GM13976 (cell line): Measurements from ENCODE around the gene GJA3.

ENCODE experiments used
- DNase-seq: peaks from one replicate; pipeline ENCODE4 v3.0.0; 2012; ENCODE audit warnings: low spot score
- in situ Hi-C: fragments of 300-500 bp; cut with MboI; formaldehyde crosslinking; loops from one replicate; pipeline ENCODE4 v1.12.0; 2022; ENCODE audit warnings: low sequenced_read_pairs, mixed read lengths, inconsistent platforms; ENCODE audit not compliant: unreplicated experiment
- TF ChIP-seq, protein P1 (sequence below): IDR thresholded peaks from 2 replicates; pipeline ENCODE4 v1.5.1; 2012; ENCODE audit warnings: borderline replicate concordance, mild to moderate bottlenecking; ENCODE audit not compliant: insufficient read depth; ENCODE audit errors: extremely low read depth, missing control alignments, control extremely low read depth

GJA3 gene

DNA sequence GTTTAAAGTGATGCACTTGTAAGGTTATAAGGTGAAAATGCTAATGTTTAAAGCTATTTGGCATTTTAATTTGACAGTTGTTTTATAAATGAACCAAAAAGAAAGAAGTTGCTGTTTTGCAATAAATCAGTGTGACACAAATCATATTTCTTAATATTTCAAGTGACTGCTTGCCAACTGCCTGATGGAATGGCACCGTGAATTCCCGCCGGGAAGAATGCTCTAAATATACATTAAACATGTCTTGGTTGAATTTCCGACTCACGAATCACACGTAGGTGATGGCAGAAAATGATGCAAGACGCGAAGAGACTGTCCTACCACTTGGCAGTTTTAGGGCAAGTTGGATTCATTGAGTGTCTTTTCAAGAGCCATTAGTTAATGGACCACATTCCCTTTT lies 34.9 kb upstream of the GJA3 start:
- no peak for DNase-seq
- TF ChIP-seq, protein P1, sequence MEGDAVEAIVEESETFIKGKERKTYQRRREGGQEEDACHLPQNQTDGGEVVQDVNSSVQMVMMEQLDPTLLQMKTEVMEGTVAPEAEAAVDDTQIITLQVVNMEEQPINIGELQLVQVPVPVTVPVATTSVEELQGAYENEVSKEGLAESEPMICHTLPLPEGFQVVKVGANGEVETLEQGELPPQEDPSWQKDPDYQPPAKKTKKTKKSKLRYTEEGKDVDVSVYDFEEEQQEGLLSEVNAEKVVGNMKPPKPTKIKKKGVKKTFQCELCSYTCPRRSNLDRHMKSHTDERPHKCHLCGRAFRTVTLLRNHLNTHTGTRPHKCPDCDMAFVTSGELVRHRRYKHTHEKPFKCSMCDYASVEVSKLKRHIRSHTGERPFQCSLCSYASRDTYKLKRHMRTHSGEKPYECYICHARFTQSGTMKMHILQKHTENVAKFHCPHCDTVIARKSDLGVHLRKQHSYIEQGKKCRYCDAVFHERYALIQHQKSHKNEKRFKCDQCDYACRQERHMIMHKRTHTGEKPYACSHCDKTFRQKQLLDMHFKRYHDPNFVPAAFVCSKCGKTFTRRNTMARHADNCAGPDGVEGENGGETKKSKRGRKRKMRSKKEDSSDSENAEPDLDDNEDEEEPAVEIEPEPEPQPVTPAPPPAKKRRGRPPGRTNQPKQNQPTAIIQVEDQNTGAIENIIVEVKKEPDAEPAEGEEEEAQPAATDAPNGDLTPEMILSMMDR: no peak
- in situ Hi-C loops: loop anchor here (10.0 to 25.0 kb wide), 4 partner anchors 299 to 716 kb away; partner anchors contain the start of genes IL17D and XPO4

DNA sequence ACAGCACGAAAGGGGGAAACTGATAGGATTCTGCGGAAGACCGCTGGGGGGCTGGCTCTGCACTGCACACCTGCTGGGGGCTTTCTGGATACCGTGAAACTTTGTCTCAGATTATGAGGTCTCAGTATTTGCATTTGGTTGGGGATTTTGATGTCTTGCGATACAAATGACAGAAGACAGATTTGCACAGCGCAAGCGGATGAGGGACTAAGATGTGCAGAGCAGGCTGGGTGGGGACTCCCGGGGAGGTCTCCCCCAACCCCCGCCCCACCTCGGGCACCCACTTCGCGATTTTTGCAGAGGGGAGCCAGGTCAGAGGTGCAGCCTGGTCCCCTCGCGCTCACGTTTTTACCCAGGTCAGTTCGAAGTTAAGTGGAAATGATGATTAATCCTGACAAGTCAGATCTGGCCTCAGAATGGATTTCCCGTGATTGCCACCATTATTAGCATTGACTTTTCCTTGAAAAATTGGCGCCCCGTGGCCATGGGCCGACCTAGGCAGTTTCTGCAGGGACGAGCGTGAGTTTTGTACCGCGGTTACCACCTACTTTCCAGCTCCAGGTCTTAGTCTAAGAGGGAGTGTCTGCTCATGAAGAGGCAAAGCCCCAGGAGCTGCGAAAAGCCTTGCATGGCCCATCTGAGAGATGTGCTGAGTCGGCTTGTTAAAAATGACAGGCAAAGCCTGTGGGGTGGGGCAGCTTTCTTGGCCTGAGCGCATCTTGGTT lies 33.2 kb upstream of the GJA3 start:
- in situ Hi-C loops: loop anchor here (10.0 to 25.0 kb wide), 4 partner anchors 301 to 718 kb away; partner anchors contain the start of genes IL17D and XPO4
- TF ChIP-seq, protein P1: no peak
- peak; percentile 55 for DNase-seq

DNA sequence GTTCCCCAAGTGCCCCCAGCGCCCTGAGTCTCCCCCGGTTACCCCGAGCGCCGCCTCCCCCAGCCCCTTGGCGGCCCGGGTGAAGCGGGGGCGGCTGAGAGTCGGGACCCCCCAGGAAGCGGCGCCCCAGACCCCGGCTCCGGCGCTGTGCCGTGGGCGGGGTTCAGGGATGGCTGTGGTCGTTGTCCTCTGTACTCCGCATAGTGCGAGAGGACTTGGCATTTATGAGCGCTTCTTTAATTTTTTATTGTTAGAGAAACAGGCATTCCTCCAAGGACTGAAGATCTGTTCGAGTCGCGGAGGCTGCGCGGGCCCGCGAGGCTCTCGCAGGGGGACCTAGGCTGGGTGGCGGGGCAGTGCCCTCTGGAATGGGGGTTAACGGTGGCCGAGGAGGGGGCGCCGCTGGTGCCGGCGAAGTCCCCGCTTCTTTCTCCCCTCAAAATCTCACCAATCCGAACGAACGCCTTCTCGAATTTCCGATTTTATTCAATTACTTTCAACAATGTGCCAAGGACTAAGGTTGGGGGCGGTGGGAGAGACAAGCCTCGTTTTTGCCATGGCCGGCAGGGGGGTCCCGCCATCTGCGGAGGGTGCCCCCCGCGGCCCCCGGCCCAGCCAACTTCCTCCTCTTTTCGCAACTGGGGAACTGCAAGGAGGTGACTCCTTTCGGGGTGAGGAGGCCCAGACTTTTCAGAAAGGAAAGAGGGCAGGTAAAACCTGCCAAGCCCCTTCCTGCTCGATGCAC lies 32.5 kb upstream of the GJA3 start:
- in situ Hi-C loops: loop anchor here (10.0 to 25.0 kb wide), 4 partner anchors 301 to 719 kb away; partner anchors contain the start of genes IL17D and XPO4
- TF ChIP-seq, protein P1: no peak
- peak; percentile 47 for DNase-seq

- DNase-seq: no peak
- in situ Hi-C loops: loop anchor here (10.0 to 25.0 kb wide), 4 partner anchors 302 to 720 kb away; partner anchors contain the start of genes IL17D and XPO4
- TF ChIP-seq, protein P1: no peak
Measured at GRCh38 chr13:20192836-20193161, 31.9 kb upstream of the GJA3 start, which contains the start of gene GJB2. TSS of gene GJB2 (minus strand) at chr13:20192938. CDS start at chr13:20189581, 3,357 bp downstream.

GRCh38 chr13:20192158-20192835 lies 31.4 kb upstream of the GJA3 start:
- in situ Hi-C loops: loop anchor here (10.0 to 25.0 kb wide), 4 partner anchors 303 to 720 kb away; partner anchors contain the start of genes IL17D and XPO4
- TF ChIP-seq, protein P1: no peak
- peak; percentile 56 for DNase-seq
